Activated naive CD4-positive, alpha-beta T cell treated with anti-CD3 and anti-CD28 coated beads, Interleukin-2, amount 50 U/mL, for 16 hours (primary cell): Measurements from ENCODE around the gene RIPPLY1.

Experiments used
- DNase-seq: peaks from one replicate; pipeline ENCODE4 v3.0.0-alpha.2; 2020

RIPPLY1 gene

GRCh38 chrX:106903291-106903824 is at the start of gene RIPPLY1:
TSS of gene RIPPLY1 (minus strand) at chrX:106903341. CDS start at chrX:106903287, 54 bp downstream.
- no peak for DNase-seq

GRCh38 chrX:106952538-106952937 is 49.4 kb upstream of the RIPPLY1 start:
- no peak for DNase-seq

GRCh38 chrX:106952089-106952488 is 48.9 kb upstream of the RIPPLY1 start:
- no peak for DNase-seq

GRCh38 chrX:106951230-106951629 is 48.1 kb upstream of the RIPPLY1 start:
- no peak for DNase-seq

- no peak for DNase-seq
These were observed 47.2 kb upstream of the RIPPLY1 start for GRCh38 chrX:106950381-106950780.

- no peak for DNase-seq
These were observed 46.2 kb upstream of the RIPPLY1 start for GRCh38 chrX:106949366-106949765.

- no peak for DNase-seq
These were observed 45.5 kb upstream of the RIPPLY1 start for GRCh38 chrX:106948641-106949040.

GRCh38 chrX:106946464-106946863 is 43.3 kb upstream of the RIPPLY1 start:
- DNase-seq: no peak

GRCh38 chrX:106940068-106940467 is 36.9 kb upstream of the RIPPLY1 start:
- no peak for DNase-seq

GRCh38 chrX:106939566-106939965 is 36.4 kb upstream of the RIPPLY1 start:
- no peak for DNase-seq

GRCh38 chrX:106936246-106936645 is 33.1 kb upstream of the RIPPLY1 start:
- DNase-seq: no peak

GRCh38 chrX:106935175-106935574 is 32.0 kb upstream of the RIPPLY1 start:
- no peak for DNase-seq

GRCh38 chrX:106933538-106933961 is 30.4 kb upstream of the RIPPLY1 start:
- DNase-seq: no peak

GRCh38 chrX:106932960-106933537 is 29.9 kb upstream of the RIPPLY1 start:
- DNase-seq: no peak

GRCh38 chrX:106932492-106932923 is 29.4 kb upstream of the RIPPLY1 start:
- DNase-seq: no peak

- DNase-seq: no peak
These were observed 28.8 kb upstream of the RIPPLY1 start for GRCh38 chrX:106931831-106932491.

- DNase-seq: no peak
These were observed 25.1 kb upstream of the RIPPLY1 start for GRCh38 chrX:106928227-106928626.

- no peak for DNase-seq
These were observed 24.6 kb upstream of the RIPPLY1 start for GRCh38 chrX:106927700-106928099.

- no peak for DNase-seq
These were observed 23.9 kb upstream of the RIPPLY1 start for GRCh38 chrX:106927023-106927422.

- no peak for DNase-seq
These were observed 18.5 kb upstream of the RIPPLY1 start for GRCh38 chrX:106921637-106922036.

- DNase-seq: no peak
These were observed 16.9 kb upstream of the RIPPLY1 start, which contains the start of gene CLDN2 for GRCh38 chrX:106919932-106920452. TSS of gene CLDN2 (plus strand) at chrX:106920402. CDS start at chrX:106928229, 7,827 bp downstream.

GRCh38 chrX:106917830-106918500 is 14.8 kb upstream of the RIPPLY1 start:
- no peak for DNase-seq

- DNase-seq: no peak
These were observed 9.7 kb upstream of the RIPPLY1 start for GRCh38 chrX:106912864-106913263.

GRCh38 chrX:106906361-106906760 is 3.2 kb upstream of the RIPPLY1 start:
- no peak for DNase-seq
